Hepatocyte (in vitro differentiated cells): Measurements from ENCODE around the gene CFAP77.

Source experiments
- CTCF ChIP-seq: fragments of 200-600 bp; sonication (generic); IDR thresholded peaks from 2 replicates; pipeline ENCODE4 v1.5.1; 2016; ENCODE audit warnings: antibody characterized with exemption, mild to moderate bottlenecking; ENCODE audit not compliant: poor library complexity
- EZH2 ChIP-seq: fragments of 200-600 bp; sonication (generic); IDR thresholded peaks from 2 replicates; pipeline ENCODE4 v1.6.1; 2016; ENCODE audit warnings: antibody characterized with exemption, mild to moderate bottlenecking, borderline replicate concordance
- EZH2phosphoT487 ChIP-seq: fragments of 200-600 bp; sonication (generic); IDR thresholded peaks from one replicate; pipeline ENCODE4 v1.6.1; 2018; ENCODE audit warnings: antibody characterized with exemption, mild to moderate bottlenecking, low read depth, moderate library complexity; ENCODE audit not compliant: unreplicated experiment, severe bottlenecking

DNA sequence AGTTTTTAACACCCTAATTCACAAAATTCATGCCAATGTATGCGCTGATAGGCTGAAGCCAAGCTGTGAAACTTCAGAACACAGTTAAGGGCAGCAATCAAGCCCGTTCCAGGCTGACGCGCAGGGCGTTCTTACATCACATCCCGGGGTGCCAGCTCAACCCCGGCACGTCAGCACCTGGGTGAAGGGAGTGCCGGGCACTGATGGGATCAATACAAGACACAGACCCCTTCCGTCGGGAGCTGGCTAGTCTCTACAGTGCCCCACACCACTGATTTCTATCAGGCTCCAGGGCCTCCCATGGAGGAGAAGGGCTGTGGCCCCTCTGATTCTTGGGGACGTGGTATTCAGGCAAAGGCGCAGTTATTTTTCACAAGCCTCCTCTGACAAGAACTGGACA is 184.4 kb downstream of the CFAP77 start:
- TF ChIP-seq EZH2: no peak
- TF ChIP-seq CTCF: no peak
- no peak for TF ChIP-seq EZH2phosphoT487
